Raji (cell line): ENCODE measurements around the gene UVSSA.

Source experiments
- POLR2A ChIP-seq: IDR thresholded peaks from 2 replicates; pipeline ENCODE4 v1.6.1; 2011; ENCODE audit warnings: low read depth, low read length, control low read depth; ENCODE audit not compliant: insufficient read depth

Gene UVSSA

GRCh38 chr4:1337951-1338751, 8.9 kb upstream of the UVSSA start:
- no peak for TF ChIP-seq POLR2A

- TF ChIP-seq POLR2A = no peak
These were observed 8.1 kb upstream of the UVSSA start for GRCh38 chr4:1338752-1339414.

- no peak for TF ChIP-seq POLR2A
These were observed 7.5 kb upstream of the UVSSA start for GRCh38 chr4:1339489-1339888.

- no peak for TF ChIP-seq POLR2A
These were observed 6.7 kb upstream of the UVSSA start for GRCh38 chr4:1340181-1340747.

GRCh38 chr4:1340861-1341260, 6.1 kb upstream of the UVSSA start:
- TF ChIP-seq POLR2A = no peak

GRCh38 chr4:1342003-1342402, 5.0 kb upstream of the UVSSA start:
- no peak for TF ChIP-seq POLR2A

- TF ChIP-seq POLR2A = no peak
These were observed 2.3 kb upstream of the UVSSA start for GRCh38 chr4:1344696-1345095.

- TF ChIP-seq POLR2A = no peak; the same call in 1 of the 2 replicates
These were observed 866 bp upstream of the UVSSA start for GRCh38 chr4:1345903-1346780.

GRCh38 chr4:1347410-1347864, 429 bp downstream of the UVSSA start:
- TF ChIP-seq POLR2A = peak; percentile 41

GRCh38 chr4:1348014-1348513, 1.1 kb downstream of the UVSSA start:
- 0 out of 2 replicates have a peak, but pooled peaks have one; percentile 19 for TF ChIP-seq POLR2A

GRCh38 chr4:1348746-1349145, 1.7 kb downstream of the UVSSA start:
- no peak for TF ChIP-seq POLR2A

- no peak for TF ChIP-seq POLR2A
These were observed 2.6 kb downstream of the UVSSA start for GRCh38 chr4:1349359-1350168.

- TF ChIP-seq POLR2A = no peak
These were observed 3.1 kb downstream of the UVSSA start for GRCh38 chr4:1350169-1350520.
